Suprapubic skin (tissue), 3 donors: ENCODE measurements around the gene ERP27.

Experiments
- POLR2A ChIP-seq, 2 donors: fragments of 450-650 bp; IDR thresholded peaks; one replicate each; pipeline ENCODE4 v1.6.1; 2017; ENCODE audit warnings: antibody characterized with exemption in 2 of 2, mild to moderate bottlenecking in 2 of 2, moderate library complexity in 2 of 2
- TF ChIP-seq, protein P1 (sequence below), 2 donors: fragments of 200-600 bp in 1 of 2; fragments of 450-650 bp in 1 of 2; sonication (generic) in 1 of 2; IDR thresholded peaks; one replicate each; pipeline ENCODE4 v1.5.1; 2016 to 2019; ENCODE audit warnings: antibody characterized with exemption in 2 of 2, mild to moderate bottlenecking in 1 of 2, moderate library complexity in 1 of 2

DNA sequence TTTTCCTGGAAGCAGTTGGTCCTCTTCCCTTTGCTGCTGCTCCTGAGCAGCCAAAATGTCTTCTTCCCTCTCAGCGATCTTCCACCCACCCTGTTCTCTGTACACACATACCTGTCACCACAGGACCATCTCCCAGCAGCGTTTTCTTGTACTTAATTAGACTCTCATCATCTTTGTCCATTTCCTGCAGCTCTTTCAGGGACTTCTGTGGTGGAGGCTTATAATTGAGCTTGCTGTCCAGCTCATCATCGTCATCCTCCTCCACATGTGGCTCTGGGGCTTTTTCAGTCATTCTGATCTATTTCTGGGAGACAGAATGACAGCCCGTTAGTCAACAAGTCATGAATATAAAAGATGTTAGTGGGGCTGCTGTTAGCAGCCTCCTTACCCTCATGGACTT is 12.1 kb upstream of the ERP27 start:
- no peak for TF ChIP-seq POLR2A (IDR thresholded peaks at IDR 0.05)
- TF ChIP-seq, protein P1, sequence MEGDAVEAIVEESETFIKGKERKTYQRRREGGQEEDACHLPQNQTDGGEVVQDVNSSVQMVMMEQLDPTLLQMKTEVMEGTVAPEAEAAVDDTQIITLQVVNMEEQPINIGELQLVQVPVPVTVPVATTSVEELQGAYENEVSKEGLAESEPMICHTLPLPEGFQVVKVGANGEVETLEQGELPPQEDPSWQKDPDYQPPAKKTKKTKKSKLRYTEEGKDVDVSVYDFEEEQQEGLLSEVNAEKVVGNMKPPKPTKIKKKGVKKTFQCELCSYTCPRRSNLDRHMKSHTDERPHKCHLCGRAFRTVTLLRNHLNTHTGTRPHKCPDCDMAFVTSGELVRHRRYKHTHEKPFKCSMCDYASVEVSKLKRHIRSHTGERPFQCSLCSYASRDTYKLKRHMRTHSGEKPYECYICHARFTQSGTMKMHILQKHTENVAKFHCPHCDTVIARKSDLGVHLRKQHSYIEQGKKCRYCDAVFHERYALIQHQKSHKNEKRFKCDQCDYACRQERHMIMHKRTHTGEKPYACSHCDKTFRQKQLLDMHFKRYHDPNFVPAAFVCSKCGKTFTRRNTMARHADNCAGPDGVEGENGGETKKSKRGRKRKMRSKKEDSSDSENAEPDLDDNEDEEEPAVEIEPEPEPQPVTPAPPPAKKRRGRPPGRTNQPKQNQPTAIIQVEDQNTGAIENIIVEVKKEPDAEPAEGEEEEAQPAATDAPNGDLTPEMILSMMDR (IDR thresholded peaks at IDR 0.05) = no peak
